Tibial nerve (tissue), 4 donors: Measurements from ENCODE around the gene GFRAL. TPM values are rescaled to one million over a fixed set of nuclear protein-coding genes. Genes with fewer than 3 reads are reported as not detected.

Experiments
- DNase-seq, 2 donors: peaks; one replicate each; pipeline ENCODE4 v3.0.0-alpha.2; 2019; ENCODE audit warnings: low spot score in 2 of 2
- H3K27ac ChIP-seq, 4 donors: fragments of 200-600 bp; sonication (generic) in 3 of 4; one replicate each; pipeline ENCODE4 v1.5.1; 2017 to 2019; ENCODE audit warnings: mild to moderate bottlenecking in 1 of 4
- H3K27me3 ChIP-seq, 2 donors: fragments of 200-600 bp; sonication (generic) in 1 of 2; one replicate each; pipeline versions ENCODE4 v1.5.1 to v1.6.0; 2017 to 2019
- H3K36me3 ChIP-seq, 3 donors: fragments of 200-600 bp; sonication (generic); one replicate each; pipeline ENCODE4 v1.5.1; 2018 to 2019
- H3K4me1 ChIP-seq, 4 donors: fragments of 200-600 bp; sonication (generic) in 3 of 4; one replicate each; pipeline ENCODE4 v1.5.1; 2017 to 2019
- H3K4me3 ChIP-seq, 4 donors: fragments of 200-600 bp; sonication (generic) in 3 of 4; one replicate each; pipeline ENCODE4 v1.5.1; 2017 to 2019; ENCODE audit warnings: mild to moderate bottlenecking in 1 of 4, moderate library complexity in 1 of 4
- H3K9me3 ChIP-seq, 4 donors: fragments of 200-600 bp; sonication (generic) in 3 of 4; one replicate each; pipeline ENCODE4 v1.5.1; 2017 to 2019
- EP300 ChIP-seq, 2 donors: sonication (generic); formaldehyde crosslinking; IDR thresholded peaks; one replicate each; pipeline ENCODE4 v1.6.1; 2017; ENCODE audit warnings: antibody characterized with exemption in 2 of 2, mild to moderate bottlenecking in 1 of 2
- POLR2A ChIP-seq, 2 donors: fragments of 450-650 bp; IDR thresholded peaks; one replicate each; pipeline ENCODE4 v1.6.1; 2017; ENCODE audit warnings: antibody characterized with exemption in 2 of 2, mild to moderate bottlenecking in 2 of 2, moderate library complexity in 2 of 2
- WGBS, 2 donors: methylation state at CpG; one replicate each; pipeline ENCODE4 v1.1.5; 2018; 5-methylcytosine and 5-hydroxymethylcytosine counted together
- total RNA-seq, 4 donors: library from RNA; depleted of rRNA; stranded (reverse); fragments of >200 nt; gene quantifications; one replicate each; pipeline ENCODE4 v1.1.0, GENCODE V29; 2016
- TF ChIP-seq, protein P1 (sequence below), 5 experiments: fragments of 200-600 bp in 3 of 5; fragments of 450-650 bp in 2 of 5; sonication (generic) in 3 of 5; IDR thresholded peaks; one replicate each; pipeline ENCODE4 v1.5.1; 2016 to 2019; ENCODE audit warnings: antibody characterized with exemption in 5 of 5, mild to moderate bottlenecking in 3 of 5, moderate library complexity in 2 of 5

Gene GFRAL
- total RNA-seq, 4 donors from 2014 or later, result not detected

DNA sequence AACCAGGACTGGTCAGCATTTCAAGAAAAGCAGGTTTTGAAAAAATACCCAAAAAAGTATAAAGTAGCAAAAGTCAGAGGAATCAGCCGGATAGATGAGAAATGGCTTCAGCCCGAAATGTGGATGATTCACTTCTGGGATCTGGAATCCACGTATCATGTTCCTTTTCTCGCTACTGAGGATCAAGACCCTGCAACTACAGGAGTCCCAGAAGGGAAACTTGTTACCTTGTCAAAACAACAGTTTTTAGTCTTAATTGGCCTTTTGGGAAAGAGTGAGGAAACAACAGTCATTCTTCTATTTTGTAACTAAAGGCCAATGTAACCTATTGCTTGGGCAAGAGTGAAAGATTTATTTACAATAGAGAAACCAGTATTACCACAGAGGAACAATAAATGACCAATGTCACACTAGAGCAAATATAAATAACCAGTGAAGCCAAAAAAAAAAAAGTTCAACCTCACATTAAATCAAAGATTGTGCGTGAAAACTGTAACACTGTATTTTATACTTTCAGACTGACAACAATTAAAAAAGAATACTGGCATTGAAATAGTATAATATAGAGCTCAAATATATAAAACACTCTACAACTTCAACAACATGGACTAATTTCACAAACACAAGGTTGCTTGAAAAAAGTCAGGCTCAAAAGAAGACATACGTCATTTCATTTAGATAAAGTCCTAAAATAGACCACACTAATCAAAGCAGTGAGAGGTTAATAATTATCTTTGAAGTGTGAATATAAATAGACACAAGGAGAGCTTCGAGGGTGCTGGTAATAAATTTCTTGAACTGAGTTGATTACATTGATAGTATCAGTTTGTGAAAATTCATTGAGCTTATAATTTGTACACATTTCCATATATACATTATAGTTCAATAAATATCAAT, 116.2 kb downstream of the GFRAL start:
- DNase-seq, result no peak
- no peak overlapping the region for H3K4me3 ChIP-seq
- peaks cover 0 to 10% (median 0%) of the 10 kb centered on the region in 4 donors for H3K4me1 ChIP-seq
- no peaks in the 10 kb centered on the region for H3K36me3 ChIP-seq
- no peaks in the 10 kb centered on the region for H3K27me3 ChIP-seq
- 75 to 76% methylated on average over 7 of the region's 7 CpGs for WGBS, 2 donors
- no peaks in the 10 kb centered on the region for H3K9me3 ChIP-seq
- TF ChIP-seq POLR2A (IDR thresholded peaks at IDR 0.05) (no peak), EP300 (IDR thresholded peaks at IDR 0.05) (peak in 1 of 2 donors; percentile 34)
- TF ChIP-seq, protein P1, sequence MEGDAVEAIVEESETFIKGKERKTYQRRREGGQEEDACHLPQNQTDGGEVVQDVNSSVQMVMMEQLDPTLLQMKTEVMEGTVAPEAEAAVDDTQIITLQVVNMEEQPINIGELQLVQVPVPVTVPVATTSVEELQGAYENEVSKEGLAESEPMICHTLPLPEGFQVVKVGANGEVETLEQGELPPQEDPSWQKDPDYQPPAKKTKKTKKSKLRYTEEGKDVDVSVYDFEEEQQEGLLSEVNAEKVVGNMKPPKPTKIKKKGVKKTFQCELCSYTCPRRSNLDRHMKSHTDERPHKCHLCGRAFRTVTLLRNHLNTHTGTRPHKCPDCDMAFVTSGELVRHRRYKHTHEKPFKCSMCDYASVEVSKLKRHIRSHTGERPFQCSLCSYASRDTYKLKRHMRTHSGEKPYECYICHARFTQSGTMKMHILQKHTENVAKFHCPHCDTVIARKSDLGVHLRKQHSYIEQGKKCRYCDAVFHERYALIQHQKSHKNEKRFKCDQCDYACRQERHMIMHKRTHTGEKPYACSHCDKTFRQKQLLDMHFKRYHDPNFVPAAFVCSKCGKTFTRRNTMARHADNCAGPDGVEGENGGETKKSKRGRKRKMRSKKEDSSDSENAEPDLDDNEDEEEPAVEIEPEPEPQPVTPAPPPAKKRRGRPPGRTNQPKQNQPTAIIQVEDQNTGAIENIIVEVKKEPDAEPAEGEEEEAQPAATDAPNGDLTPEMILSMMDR (IDR thresholded peaks at IDR 0.05), result no peak
- H3K27ac ChIP-seq, result no peak overlapping the region

DNA sequence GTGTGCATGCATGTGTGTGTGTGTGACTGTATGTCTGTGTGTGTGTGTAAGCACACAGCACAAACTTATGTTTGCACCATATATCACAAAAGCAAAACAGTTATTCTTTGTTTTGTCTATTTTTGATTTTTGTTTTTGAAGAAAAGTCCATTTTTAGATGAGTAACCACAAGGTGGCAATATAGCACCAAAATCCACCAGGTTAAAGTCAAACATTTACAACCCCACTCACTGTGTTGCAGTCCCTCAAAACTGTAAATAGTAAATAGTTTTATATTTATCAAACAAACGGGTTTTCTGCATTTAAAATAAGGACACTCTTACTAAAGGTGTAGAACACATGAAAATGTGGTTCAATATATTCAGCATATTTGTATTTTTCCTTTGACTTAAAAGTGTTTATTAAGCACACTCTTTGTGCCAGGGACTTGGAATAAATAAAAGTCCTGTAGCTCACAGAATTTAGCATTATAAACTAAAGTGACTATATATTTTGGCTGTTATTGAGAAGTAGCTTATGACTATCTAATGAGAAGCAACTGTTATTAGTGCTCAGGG, 118.5 kb downstream of the GFRAL start:
- Histone ChIP-seq H3K27me3 (no peaks in the 10 kb centered on the region), H3K27ac (no peak overlapping the region), H3K4me1 (peaks cover 0 to 16% (median 0%) of the 10 kb centered on the region in 4 donors), H3K4me3 (no peak overlapping the region), H3K36me3 (no peaks in the 10 kb centered on the region), H3K9me3 (no peaks in the 10 kb centered on the region)
- no peak for TF ChIP-seq POLR2A (IDR thresholded peaks at IDR 0.05)
- TF ChIP-seq, protein P1 (IDR thresholded peaks at IDR 0.05), result peak; percentile 37 to 71 (median 60)
- no peak for DNase-seq
- 0 to 4% methylated on average over 1 of the region's 1 CpG for WGBS, 2 donors

DNA sequence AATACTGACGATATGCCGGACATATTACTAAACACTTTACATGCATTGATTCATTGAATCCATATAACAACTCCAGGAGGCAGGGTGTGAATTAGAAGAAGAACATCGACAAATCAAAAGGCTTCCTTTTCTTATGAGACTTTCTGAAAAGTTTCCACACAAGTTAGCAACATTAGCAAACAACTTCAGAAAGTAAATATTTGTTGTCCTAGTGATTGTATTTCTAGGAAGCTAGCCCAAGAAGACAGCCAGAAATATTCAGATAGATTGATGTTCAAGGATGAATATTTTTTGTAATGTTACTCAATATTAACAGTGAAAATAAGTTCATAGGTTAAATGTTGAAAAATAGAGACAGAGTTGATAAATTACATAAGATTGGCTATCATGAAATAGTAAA, 120.6 kb downstream of the GFRAL start:
- Histone ChIP-seq H3K27me3 (no peaks in the 10 kb centered on the region), H3K4me1 (peaks cover 0 to 16% (median 0%) of the 10 kb centered on the region in 4 donors), H3K27ac (no peak overlapping the region), H3K36me3 (no peaks in the 10 kb centered on the region), H3K9me3 (no peaks in the 10 kb centered on the region), H3K4me3 (no peak overlapping the region)
- no peak for DNase-seq
- TF ChIP-seq, protein P1 (IDR thresholded peaks at IDR 0.05), result no peak
- no peak for TF ChIP-seq EP300 (IDR thresholded peaks at IDR 0.05)
- TF ChIP-seq POLR2A (IDR thresholded peaks at IDR 0.05), result no peak
- 73 to 82% methylated on average over 3 of the region's 3 CpGs for WGBS, 2 donors

DNA sequence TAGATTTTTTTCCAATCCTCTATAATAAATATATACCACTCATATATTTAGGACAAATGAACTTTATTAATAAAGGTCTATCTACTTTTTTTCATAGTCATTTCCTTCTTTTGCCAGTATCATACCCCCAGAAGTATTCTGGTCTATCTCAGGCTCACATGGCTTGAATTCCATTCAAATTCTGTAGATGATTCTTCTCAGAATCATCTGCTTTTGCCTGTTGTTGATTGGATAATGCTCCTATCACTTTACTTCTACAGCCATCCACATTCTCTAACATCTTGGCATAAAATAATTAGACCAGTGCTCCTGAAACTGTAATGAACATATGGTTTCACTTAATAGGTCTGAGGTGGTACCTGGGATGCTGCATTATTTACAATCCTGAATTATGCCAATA, 121.2 kb downstream of the GFRAL start:
- Histone ChIP-seq H3K27ac (no peak overlapping the region), H3K27me3 (no peaks in the 10 kb centered on the region), H3K36me3 (no peaks in the 10 kb centered on the region), H3K9me3 (no peaks in the 10 kb centered on the region), H3K4me1 (peaks cover 0 to 16% (median 0%) of the 10 kb centered on the region in 4 donors), H3K4me3 (no peak overlapping the region)
- TF ChIP-seq, protein P1 (IDR thresholded peaks at IDR 0.05), result no peak
- TF ChIP-seq POLR2A (IDR thresholded peaks at IDR 0.05) (no peak), EP300 (IDR thresholded peaks at IDR 0.05) (no peak)
- no peak for DNase-seq

DNA sequence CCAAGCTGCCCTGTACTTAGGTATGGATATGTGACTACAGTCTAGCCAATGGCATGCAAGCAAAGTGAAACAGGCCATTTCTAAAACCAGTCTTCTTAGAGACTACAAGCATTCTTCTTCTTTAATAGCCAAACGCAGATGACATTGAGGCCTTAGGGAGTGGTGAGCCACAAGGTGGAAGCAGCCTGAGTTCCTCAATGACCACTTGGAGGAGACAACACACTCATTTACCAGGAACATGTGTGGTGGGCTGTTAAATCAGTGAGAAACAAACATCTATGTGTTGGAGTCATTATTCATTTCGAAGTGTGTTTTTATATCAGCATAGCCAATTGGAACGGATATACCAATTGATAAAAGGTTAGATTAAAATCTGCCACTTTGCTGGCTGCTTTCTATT, 122.0 kb downstream of the GFRAL start:
- no peak for DNase-seq
- no peaks in the 10 kb centered on the region for H3K27me3 ChIP-seq
- H3K9me3 ChIP-seq, result no peaks in the 10 kb centered on the region
- no peak for TF ChIP-seq EP300 (IDR thresholded peaks at IDR 0.05)
- TF ChIP-seq, protein P1 (IDR thresholded peaks at IDR 0.05), result no peak
- no peak for TF ChIP-seq POLR2A (IDR thresholded peaks at IDR 0.05)
- H3K27ac ChIP-seq, result no peak overlapping the region
- no peaks in the 10 kb centered on the region for H3K36me3 ChIP-seq
- 77 to 79% methylated on average over 3 of the region's 3 CpGs for WGBS, 2 donors
- peaks cover 0 to 16% (median 0%) of the 10 kb centered on the region in 4 donors for H3K4me1 ChIP-seq
- H3K4me3 ChIP-seq, result no peak overlapping the region
